Psoas muscle (tissue), 8 donors: ENCODE measurements around the gene BET1. TPM values are rescaled to one million over a fixed set of nuclear protein-coding genes. Genes with fewer than 3 reads are reported as not detected.

Source experiments
- ATAC-seq, 4 donors: fragments of 200-7000 bp; cut with Tn5 transposase; one replicate each; pipeline ENCODE4 v1.9.1; 2020; ENCODE audit warnings: moderate library complexity in 3 of 4, mild to moderate bottlenecking in 2 of 4
- DNase-seq, 2 donors: peaks; one replicate each; pipeline ENCODE4 v3.0.0-alpha.2; 2020
- H3K27ac ChIP-seq: fragments of 200-600 bp; one replicate; pipeline ENCODE4 v1.8.0; 2022
- H3K27me3 ChIP-seq, 3 donors: fragments of 200-600 bp in 1 of 3; one replicate each; pipeline versions ENCODE4 v1.6.1 to v1.8.0; 2013 to 2022; ENCODE audit warnings: low read length in 2 of 3, mild to moderate bottlenecking in 2 of 3, moderate library complexity in 1 of 3; ENCODE audit not compliant: insufficient read depth in 3 of 3
- H3K36me3 ChIP-seq, 2 donors: fragments of 200-600 bp in 1 of 2; one replicate each; pipeline versions ENCODE4 v1.6.1 to v1.8.0; 2013 to 2022; ENCODE audit warnings: low read depth in 1 of 2, mild to moderate bottlenecking in 1 of 2, moderate library complexity in 1 of 2; ENCODE audit not compliant: insufficient read depth in 1 of 2
- H3K4me1 ChIP-seq: fragments of 200-600 bp; one replicate; pipeline ENCODE4 v1.8.0; 2022
- H3K4me3 ChIP-seq: fragments of 200-600 bp; one replicate; pipeline ENCODE4 v1.8.0; 2022; ENCODE audit warnings: mild to moderate bottlenecking
- H3K9me3 ChIP-seq: fragments of 200-600 bp; one replicate; pipeline ENCODE4 v1.8.0; 2022
- WGBS, 3 donors: extraction: QIAGEN DNeasy Blood & Tissue Kit; methylation state at CpG; one replicate each; pipeline versions ENCODE4 v1.1.6 to v1.1.7; 2013; 5-methylcytosine and 5-hydroxymethylcytosine counted together
- intact Hi-C, 2 donors: fragments of 100-400 bp; cut with DNase I; formaldehyde crosslinking; loops; one replicate each; pipeline versions ENCODE4 v1.11.0 to v1.14.2; 2022
- polyA plus RNA-seq, 3 donors: library from polyadenylated mRNA; stranded (reverse); fragments of 200-250 nt; gene quantifications; one replicate each; pipeline ENCODE4 v1.2.3, GENCODE V29; 2013
- total RNA-seq, 4 donors: library from RNA; stranded (reverse); fragmentation: NEBNext Ultra II Directional in 2 of 4; extraction: Animal tissue kit (Norgen Biotek cat#: 25700) in 2 of 4; gene quantifications; one replicate each; pipeline versions ENCODE4 v1.2.1 to v1.2.4, GENCODE V29; 2021 to 2023
- TF ChIP-seq, protein P1 (sequence below): fragments of 200-600 bp; IDR thresholded peaks from one replicate; pipeline ENCODE4 v1.8.0; 2022; ENCODE audit warnings: antibody characterized with exemption
- donor health status: healthy with polysubstance abuse.
- donor health status: DM: no; HTN: no; CAD: no; lungs with moderate emphysema.
- donor health status: Bipolar disorder and iron deficiency.
- donor health status: healthy.
- donor health status: DM: yes; HTN: yes; CAD: no.
- donor health status: DM: no; HTN: no; CAD: no.
- donor health status: DM: no; HTN: no; CAD: no.
- donor health status: DM: yes; HTN: yes; CAD: no.

Gene BET1
- total and polyA plus RNA-seq, 7 donors: 6.7 to 14.2 (median 9.2) TPM

- Histone ChIP-seq H3K36me3 (no peaks in the 10 kb centered on the region), H3K9me3 (no peaks in the 10 kb centered on the region), H3K4me3 (no peak overlapping the region), H3K27ac (no peak overlapping the region), H3K4me1 (no peaks in the 10 kb centered on the region), H3K27me3 (no peaks in the 10 kb centered on the region)
- intact Hi-C loops: no loop called here
- TF ChIP-seq, protein P1, sequence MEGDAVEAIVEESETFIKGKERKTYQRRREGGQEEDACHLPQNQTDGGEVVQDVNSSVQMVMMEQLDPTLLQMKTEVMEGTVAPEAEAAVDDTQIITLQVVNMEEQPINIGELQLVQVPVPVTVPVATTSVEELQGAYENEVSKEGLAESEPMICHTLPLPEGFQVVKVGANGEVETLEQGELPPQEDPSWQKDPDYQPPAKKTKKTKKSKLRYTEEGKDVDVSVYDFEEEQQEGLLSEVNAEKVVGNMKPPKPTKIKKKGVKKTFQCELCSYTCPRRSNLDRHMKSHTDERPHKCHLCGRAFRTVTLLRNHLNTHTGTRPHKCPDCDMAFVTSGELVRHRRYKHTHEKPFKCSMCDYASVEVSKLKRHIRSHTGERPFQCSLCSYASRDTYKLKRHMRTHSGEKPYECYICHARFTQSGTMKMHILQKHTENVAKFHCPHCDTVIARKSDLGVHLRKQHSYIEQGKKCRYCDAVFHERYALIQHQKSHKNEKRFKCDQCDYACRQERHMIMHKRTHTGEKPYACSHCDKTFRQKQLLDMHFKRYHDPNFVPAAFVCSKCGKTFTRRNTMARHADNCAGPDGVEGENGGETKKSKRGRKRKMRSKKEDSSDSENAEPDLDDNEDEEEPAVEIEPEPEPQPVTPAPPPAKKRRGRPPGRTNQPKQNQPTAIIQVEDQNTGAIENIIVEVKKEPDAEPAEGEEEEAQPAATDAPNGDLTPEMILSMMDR: no peak
- ATAC-seq: no peak
- WGBS, 3 donors: 47 to 51% (median 48%) methylated on average over 2 of the region's 2 CpGs
- no peak for DNase-seq
These were observed 35.1 kb downstream of the BET1 start for GRCh38 chr7:93968911-93969620.

GRCh38 chr7:93964813-93965212 lies 39.3 kb downstream of the BET1 start:
- no peak overlapping the region for H3K27ac ChIP-seq
- 70 to 78% (median 72%) methylated on average over 3 of the region's 3 CpGs for WGBS, 3 donors
- H3K4me3 ChIP-seq: no peak overlapping the region
- H3K9me3 ChIP-seq: no peaks in the 10 kb centered on the region
- no peak for DNase-seq
- TF ChIP-seq, protein P1: no peak
- no peaks in the 10 kb centered on the region for H3K4me1 ChIP-seq
- intact Hi-C loops: no loop called here
- no peak for ATAC-seq
- no peaks in the 10 kb centered on the region for H3K27me3 ChIP-seq
- H3K36me3 ChIP-seq: no peaks in the 10 kb centered on the region

DNA sequence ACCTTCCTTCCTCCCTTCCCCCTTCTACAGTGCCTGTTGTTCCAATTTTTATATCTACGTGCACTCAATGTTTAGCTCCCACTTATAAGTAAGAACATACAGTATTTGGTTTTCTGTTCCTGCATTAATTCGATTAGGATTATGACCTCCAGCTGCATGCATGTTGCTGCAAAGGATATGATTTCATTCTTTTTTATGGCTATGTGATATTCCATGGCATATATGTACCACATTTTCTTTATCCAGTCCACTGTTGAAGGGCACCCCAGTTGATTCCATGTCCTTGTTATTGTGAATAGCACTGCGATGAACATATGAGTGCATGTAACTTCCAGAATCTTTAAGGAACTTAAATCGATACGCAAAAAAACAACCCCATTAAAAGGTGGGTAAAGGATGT lies 39.9 kb downstream of the BET1 start:
- H3K4me3 ChIP-seq: no peak overlapping the region
- no peaks in the 10 kb centered on the region for H3K4me1 ChIP-seq
- 95 to 97% (median 97%) methylated on average over 5 of the region's 5 CpGs for WGBS, 3 donors
- TF ChIP-seq, protein P1: no peak
- no peaks in the 10 kb centered on the region for H3K36me3 ChIP-seq
- H3K27me3 ChIP-seq: no peaks in the 10 kb centered on the region
- H3K9me3 ChIP-seq: no peaks in the 10 kb centered on the region
- no peak overlapping the region for H3K27ac ChIP-seq
- DNase-seq: no peak
- intact Hi-C loops: no loop called here
- no peak for ATAC-seq

DNA sequence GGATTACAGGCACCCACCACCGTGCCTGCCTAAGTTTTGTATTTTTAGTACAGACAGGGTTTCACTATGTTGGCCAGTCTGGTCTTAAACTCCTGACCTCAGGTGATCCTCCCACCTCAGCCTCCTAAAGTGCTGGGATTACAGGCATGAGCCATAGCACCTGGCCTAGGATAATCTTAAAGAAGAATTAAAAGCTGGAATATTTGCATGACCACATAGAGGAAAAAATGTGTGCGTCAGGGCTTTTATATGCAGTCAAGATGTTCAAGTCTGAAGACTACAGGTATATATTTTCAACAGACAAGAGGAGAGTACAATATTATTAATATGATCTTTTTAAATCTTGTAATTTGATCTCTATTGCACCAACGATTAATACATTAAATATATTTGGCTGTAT lies 43.2 kb downstream of the BET1 start:
- TF ChIP-seq, protein P1: no peak
- WGBS, 3 donors: 80 to 85% (median 81%) methylated on average over 3 of the region's 3 CpGs
- Histone ChIP-seq H3K9me3 (no peaks in the 10 kb centered on the region), H3K27me3 (no peaks in the 10 kb centered on the region), H3K27ac (no peak overlapping the region), H3K36me3 (no peaks in the 10 kb centered on the region), H3K4me3 (no peak overlapping the region), H3K4me1 (no peaks in the 10 kb centered on the region)
- no peak for DNase-seq
- no peak for ATAC-seq
- intact Hi-C loops: no loop called here

DNA sequence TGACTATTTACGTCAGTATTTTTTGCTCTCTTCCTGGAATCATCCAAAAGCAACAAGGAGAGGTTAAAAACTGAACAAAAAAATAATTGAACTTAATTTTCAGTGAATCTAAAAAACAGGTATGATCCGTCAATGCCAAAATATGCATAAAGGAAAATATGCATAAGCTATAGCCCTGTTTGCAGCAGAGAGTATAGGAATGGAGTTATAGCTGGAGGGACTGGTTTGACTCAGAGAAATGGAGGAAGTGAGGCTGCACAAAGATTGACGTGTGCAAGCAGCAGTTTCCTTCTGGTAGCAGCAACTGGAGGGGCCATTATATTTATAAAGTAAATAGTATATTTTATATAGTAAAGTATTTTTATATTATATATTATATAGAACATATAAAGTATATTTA lies 45.5 kb downstream of the BET1 start:
- Histone ChIP-seq H3K4me3 (no peak overlapping the region), H3K27me3 (no peaks in the 10 kb centered on the region), H3K27ac (no peak overlapping the region), H3K4me1 (no peaks in the 10 kb centered on the region), H3K36me3 (no peaks in the 10 kb centered on the region), H3K9me3 (no peaks in the 10 kb centered on the region)
- TF ChIP-seq, protein P1: no peak
- DNase-seq: no peak
- WGBS, 3 donors: 76 to 88% (median 78%) methylated on average over 3 of the region's 3 CpGs
- no peak for ATAC-seq
- intact Hi-C loops: no loop called here
